AG10803 (cell line): ENCODE measurements around the gene INAFM2.

Experiments
- DNase-seq: peaks from one replicate; pipeline ENCODE4 v3.0.0; 2010; ENCODE audit warnings: low read depth
- H3K4me3 ChIP-seq: 2 replicates; pipeline ENCODE4 v1.5.1; 2011; ENCODE audit warnings: mild to moderate bottlenecking, low read length, control low read depth
- TF ChIP-seq, protein P1 (sequence below): conservative IDR thresholded peaks from 2 replicates; pipeline ENCODE4 v1.5.1; 2011; ENCODE audit warnings: mild to moderate bottlenecking, low read length, control low read depth, inconsistent platforms

The INAFM2 gene

DNA sequence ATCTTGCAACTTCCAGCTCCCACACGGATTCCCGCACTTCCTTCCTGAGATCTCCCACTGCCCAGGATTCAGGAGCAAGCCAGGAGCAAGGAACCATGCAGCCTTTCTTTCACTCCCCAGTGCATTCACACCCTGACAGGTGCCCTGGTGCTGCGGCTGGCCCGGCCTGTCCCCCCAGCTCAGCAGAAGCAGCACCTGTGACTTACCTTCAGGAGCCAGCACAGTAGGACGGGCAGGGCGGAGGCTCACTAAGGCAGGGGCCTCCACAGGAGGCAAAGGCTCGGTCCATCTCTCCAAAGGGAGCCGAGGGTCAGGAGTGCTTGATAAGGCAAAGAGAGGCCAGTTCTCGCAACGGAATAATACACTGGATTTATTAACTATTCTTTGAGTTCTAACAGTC is 45.5 kb upstream of the INAFM2 start:
- no peak overlapping the region for H3K4me3 ChIP-seq
- TF ChIP-seq, protein P1, sequence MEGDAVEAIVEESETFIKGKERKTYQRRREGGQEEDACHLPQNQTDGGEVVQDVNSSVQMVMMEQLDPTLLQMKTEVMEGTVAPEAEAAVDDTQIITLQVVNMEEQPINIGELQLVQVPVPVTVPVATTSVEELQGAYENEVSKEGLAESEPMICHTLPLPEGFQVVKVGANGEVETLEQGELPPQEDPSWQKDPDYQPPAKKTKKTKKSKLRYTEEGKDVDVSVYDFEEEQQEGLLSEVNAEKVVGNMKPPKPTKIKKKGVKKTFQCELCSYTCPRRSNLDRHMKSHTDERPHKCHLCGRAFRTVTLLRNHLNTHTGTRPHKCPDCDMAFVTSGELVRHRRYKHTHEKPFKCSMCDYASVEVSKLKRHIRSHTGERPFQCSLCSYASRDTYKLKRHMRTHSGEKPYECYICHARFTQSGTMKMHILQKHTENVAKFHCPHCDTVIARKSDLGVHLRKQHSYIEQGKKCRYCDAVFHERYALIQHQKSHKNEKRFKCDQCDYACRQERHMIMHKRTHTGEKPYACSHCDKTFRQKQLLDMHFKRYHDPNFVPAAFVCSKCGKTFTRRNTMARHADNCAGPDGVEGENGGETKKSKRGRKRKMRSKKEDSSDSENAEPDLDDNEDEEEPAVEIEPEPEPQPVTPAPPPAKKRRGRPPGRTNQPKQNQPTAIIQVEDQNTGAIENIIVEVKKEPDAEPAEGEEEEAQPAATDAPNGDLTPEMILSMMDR: no peak
- no peak for DNase-seq

DNA sequence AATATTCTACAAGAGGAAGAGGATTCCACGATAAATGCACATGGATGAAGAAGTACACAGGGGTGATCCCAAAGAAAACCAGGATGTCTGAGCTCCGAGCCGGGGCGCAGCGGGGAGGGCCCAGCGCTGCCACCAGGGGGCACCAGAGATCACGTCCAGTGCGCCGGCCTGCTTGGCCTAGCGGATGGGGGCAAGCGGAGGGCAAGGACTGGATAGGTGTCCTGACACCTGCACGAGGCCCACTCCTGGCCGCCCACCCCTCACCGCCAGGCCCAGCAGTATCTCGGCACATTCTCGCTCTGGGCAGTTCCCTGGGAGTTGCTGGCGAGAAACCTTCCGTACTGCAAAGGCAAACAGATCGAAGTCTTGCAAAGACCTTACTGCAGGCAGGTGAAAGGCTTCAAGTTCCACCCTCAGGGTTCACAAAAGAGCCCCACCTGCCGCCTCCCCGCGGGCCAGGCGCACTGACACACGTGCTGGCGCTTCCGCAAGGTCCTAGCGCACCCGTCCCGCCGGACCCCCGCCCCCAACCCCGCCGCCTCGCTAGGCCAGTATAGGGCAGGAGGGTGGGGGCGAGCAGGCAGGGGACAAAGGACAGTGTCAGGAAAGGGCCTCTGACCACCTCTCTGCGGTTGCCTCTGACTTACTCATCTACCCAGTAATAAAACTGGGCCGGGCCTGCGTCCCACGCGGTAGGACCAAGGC is 43.9 kb upstream of the INAFM2 start:
- TF ChIP-seq, protein P1: peak; percentile 92
- peak; percentile 34 for DNase-seq
- no peak overlapping the region for H3K4me3 ChIP-seq

DNA sequence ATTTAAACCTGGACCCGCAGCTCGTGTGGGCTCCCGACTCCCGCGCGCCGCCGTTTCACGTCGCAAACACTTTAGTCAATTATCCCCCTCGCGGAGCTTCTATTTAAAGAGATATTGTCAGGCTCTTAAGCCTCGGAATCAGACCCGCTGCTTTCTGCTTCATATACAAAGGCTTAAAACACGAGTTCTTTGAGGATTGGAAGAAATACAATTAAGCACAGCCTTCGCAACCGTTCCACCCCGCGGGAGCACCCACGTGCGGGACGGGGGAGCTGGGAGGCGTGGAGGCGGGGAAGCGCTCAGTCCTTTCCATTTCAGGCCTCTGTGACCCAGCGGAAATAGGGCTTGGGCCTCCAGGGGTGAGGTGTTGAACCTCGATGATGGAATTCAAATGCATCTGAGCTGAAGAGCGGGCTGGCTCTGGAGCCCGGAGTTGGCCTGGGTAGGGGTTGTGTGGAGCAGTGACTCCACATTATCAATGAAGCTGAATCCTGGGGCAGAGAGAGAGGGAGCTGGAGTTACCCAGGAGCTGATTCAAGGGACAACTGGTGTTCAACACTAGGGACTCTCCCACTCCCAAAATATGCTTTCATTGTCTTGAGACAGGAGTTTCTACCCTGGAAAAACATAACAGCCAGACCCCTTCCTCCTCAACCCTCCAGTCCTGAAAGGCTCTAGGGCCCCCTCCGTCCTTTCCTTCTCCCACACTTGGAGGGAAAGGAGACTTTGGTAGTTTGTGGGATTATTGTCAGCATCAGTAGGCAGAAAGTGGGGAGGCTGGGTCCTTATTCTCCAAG is 43.0 kb upstream of the INAFM2 start:
- no peak for DNase-seq
- no peak overlapping the region for H3K4me3 ChIP-seq
- TF ChIP-seq, protein P1: no peak

DNA sequence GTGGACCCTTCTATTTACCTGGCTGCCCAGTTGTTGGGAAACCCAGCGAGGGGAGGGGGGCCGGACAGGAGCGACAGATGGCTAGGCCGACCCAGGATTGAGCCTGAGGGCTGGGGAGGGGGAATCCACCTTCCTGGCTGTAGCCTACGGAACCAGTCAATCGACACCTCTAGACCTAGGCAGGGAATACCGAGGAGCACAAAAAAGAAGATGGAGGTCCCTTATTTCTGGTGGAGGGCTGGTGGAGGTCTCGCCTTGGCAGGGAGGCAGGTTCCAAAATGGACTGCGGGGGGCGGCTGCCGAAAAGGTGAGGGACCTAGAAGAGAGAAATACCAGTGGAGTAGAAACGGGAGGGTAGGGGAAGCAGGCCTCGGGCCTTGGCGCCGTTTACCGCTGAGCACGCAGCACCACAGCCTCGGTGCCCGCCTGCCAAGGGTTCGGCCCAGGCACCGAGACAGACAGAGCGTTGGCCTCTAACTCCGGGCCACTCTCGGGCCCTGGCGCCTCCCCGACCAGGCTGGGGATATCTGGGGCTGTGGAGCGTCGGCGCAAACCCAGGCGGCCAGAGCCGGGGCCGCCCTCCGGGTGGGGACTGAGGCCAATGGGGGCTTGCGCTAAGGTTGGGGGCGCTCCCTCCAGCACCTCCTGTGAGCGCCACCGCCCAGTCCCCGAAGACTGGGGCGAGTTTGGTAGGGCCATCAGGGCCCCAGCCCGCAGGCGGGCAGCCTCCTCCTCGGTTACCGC is 42.3 kb upstream of the INAFM2 start:
- no peak overlapping the region for H3K4me3 ChIP-seq
- TF ChIP-seq, protein P1: no peak
- no peak for DNase-seq

DNA sequence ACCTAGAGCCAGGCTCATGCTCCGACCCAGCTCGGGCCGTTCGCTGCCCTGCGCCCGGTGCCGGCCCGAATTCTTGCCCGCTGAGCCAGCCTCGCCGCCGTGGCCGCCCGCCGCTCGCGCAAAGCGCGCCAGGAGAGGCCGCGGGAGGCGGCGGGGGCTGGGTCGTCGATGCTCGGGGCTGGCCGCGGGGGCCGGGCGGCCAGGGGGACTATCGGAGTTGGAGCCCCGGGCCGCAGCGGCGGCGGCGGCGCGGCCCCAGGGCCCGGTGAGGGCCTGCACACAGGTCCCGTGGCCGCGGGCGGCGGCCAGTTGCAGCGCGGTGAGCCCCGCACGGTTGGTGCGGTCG is 41.7 kb upstream of the INAFM2 start:
- no peak for DNase-seq
- H3K4me3 ChIP-seq: no peak overlapping the region
- TF ChIP-seq, protein P1: no peak

DNA sequence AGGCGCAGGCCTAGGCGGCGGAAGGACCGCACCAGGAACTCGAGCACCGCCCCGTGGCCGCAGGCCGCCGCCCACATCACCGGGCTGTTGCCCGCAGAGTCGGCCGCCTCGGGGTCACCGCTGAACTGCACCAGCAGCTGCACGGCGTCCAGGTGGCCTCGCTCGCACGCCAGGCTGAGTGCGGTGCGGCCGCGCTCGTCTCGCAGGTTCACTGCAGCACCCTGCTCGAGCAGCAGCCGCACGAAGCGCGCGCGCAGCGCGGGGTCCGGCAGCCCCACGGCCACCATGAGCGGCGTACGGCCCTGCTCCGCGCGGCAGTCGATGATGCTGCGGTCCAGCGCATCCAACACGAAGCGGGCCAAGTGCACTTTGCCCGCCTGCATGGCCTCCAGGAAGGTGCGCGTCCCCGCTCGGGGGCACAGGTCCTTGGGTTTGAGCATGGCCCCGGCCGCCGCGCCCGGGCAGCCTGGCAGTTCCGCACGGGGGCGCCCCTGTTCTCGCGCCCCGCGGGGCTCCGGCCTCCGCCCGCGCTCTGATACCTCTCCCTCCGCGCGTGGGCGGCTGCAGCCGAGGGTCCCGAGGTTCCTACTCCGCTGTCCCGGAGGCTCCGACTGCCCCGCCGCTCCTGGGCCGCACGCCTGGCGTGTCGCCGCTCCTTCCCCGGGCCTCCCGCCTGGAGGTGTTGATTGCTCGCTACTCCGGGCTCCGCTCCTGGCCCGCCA is 41.2 kb upstream of the INAFM2 start:
- peak overlapping the region; percentile 40 for H3K4me3 ChIP-seq
- TF ChIP-seq, protein P1: no peak
- DNase-seq: no peak
